Pulmonary artery endothelial cell (primary cell): ENCODE measurements around the gene ZDHHC19. TPM values are rescaled to one million over a fixed set of nuclear protein-coding genes. Genes with fewer than 3 reads are reported as not detected.

Source experiments
- DNase-seq: peaks from one replicate; pipeline ENCODE4 v3.0.0-alpha.2; 2011; ENCODE audit warnings: low read depth, low spot score
- total RNA-seq: library from RNA; depleted of rRNA; stranded (reverse); fragments of >200 nt; gene quantifications from 2 replicates; pipeline ENCODE4 v1.2.3, GENCODE V29; 2014

The ZDHHC19 gene
- total RNA-seq, 1 donor from 2014 or later: not detected

DNA sequence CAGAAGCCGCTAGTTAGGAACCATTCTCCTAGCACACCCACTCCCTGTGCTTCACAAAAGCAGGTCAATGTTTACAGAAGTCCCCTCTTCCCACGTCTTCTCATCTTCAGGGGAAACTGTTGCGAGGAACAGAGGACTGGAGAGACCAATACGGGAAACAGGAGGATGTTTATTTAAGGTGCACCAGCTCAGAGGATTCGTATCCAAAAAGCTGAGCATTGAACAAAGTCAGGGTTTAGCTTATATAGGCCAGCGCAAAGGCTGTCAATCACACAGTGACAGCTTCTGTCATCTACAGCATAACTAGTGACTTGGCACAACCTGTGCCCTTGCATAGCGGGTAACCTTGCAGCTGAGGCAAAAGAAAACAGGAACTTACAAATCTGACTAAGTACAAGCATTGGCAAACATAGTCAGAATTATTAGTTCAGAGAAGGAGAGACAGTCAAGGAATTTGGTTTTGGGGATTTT is 61.3 kb downstream of the ZDHHC19 start:
- DNase-seq: no peak

DNA sequence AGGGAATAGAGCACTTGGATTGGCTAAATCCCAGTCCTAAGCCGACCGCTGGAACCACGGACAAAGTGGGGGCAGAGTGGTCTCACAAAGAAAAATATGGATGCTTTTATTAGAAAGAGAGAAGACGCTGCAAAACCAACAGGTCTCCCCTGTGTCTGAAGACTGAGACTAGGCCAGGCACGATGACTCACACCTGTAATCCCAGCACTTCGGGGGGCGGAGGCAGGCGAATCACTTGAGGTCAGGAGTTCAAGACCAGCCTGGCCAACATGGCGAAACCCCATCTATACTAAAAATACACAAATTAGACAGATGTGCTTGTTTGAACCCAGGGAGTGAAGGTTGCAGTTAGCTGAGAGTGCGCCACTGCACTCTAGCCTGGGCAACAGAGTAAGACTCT is 61.8 kb downstream of the ZDHHC19 start:
- DNase-seq: no peak

Other genes starting within 250 kb of the ZDHHC19 start
- 268 and 281 TPM in 2 replicates for gene TFRC, start 129.3 kb downstream of the ZDHHC19 start, total RNA-seq
- gene SLC51A, start 5.1 kb upstream of the ZDHHC19 start, total RNA-seq: not detected in 2 replicates
- 82.4 and 89.4 TPM in 2 replicates for gene PCYT1A, start 76.3 kb upstream of the ZDHHC19 start, total RNA-seq
- gene DYNLT2B, start 106.8 kb upstream of the ZDHHC19 start, total RNA-seq: 11.5 and 12.3 TPM in 2 replicates
- not detected in 2 replicates for gene TM4SF19, start 127.0 kb upstream of the ZDHHC19 start, total RNA-seq
- 18.7 and 21.9 TPM in 2 replicates for gene UBXN7, start 221.0 kb upstream of the ZDHHC19 start, total RNA-seq